Activated CD4-positive, alpha-beta T cell treated with anti-CD3 and anti-CD28 coated beads, Interleukin-2, amount 10 ng/mL, durations not matched to agents 24 days and 14 days (primary cell): ENCODE results near the gene P2RY2. TPM values are rescaled to one million over a fixed set of nuclear protein-coding genes. Genes with fewer than 3 reads are reported as not detected.

Experiments used
- DNase-seq: peaks from one replicate; pipeline ENCODE4 v3.0.0; 2022
- H3K27ac Mint-ChIP-seq: one replicate; pipeline ENCODE4 v1.8.0; 2022; ENCODE audit warnings: mild to moderate bottlenecking, mixed read lengths
- H3K27me3 Mint-ChIP-seq: one replicate; pipeline ENCODE4 v1.8.0; 2022; ENCODE audit warnings: mixed read lengths
- H3K36me3 Mint-ChIP-seq: one replicate; pipeline ENCODE4 v1.8.0; 2022; ENCODE audit warnings: low read depth, mild to moderate bottlenecking, mixed read lengths
- H3K4me1 Mint-ChIP-seq: one replicate; pipeline ENCODE4 v1.8.0; 2021; ENCODE audit warnings: mixed read lengths
- H3K4me3 Mint-ChIP-seq: one replicate; pipeline ENCODE4 v1.8.0; 2022; ENCODE audit warnings: mild to moderate bottlenecking, moderate library complexity, mixed read lengths
- H3K9me3 Mint-ChIP-seq: one replicate; pipeline ENCODE4 v1.8.0; 2021; ENCODE audit warnings: mixed read lengths
- intact Hi-C: fragments of 100-400 bp; cut with micrococcal nuclease; formaldehyde crosslinking; loops from one replicate; pipeline ENCODE4 v1.15.1; 2023
- total RNA-seq: library from RNA; stranded (reverse); gene quantifications from 2 replicates; pipeline ENCODE4 v1.2.3, GENCODE V29; 2022

Gene P2RY2
- total RNA-seq, 1 donor from 2014 or later, result not detected

DNA sequence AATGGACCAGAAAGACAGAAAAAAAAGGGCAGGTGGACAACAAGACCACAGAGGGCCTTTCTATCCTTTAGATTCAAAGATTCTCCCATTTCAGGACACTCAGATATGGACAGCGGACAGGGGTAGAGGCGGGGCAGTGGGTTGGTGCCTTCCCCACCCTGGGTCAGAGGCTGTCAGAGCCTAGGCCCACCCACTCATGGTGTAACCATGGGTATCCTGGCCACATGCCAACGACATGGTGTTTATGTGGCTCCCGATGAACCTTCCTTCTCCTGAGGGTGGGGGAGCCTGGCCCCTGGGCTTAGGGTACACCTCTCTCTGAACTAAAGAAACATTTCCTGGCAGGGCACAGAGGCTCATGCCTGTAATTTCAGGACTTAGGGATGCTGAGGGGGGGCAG lies 14.3 kb upstream of the P2RY2 start:
- Mint-ChIP-seq H3K4me3 (no peak overlapping the region), H3K27ac (no peak overlapping the region), H3K36me3 (no peaks in the 10 kb centered on the region), H3K27me3 (peaks cover 27% of the 10 kb centered on the region), H3K4me1 (peaks cover 2% of the 10 kb centered on the region), H3K9me3 (no peaks in the 10 kb centered on the region)
- no peak for DNase-seq
- intact Hi-C loops, result no loop called here

DNA sequence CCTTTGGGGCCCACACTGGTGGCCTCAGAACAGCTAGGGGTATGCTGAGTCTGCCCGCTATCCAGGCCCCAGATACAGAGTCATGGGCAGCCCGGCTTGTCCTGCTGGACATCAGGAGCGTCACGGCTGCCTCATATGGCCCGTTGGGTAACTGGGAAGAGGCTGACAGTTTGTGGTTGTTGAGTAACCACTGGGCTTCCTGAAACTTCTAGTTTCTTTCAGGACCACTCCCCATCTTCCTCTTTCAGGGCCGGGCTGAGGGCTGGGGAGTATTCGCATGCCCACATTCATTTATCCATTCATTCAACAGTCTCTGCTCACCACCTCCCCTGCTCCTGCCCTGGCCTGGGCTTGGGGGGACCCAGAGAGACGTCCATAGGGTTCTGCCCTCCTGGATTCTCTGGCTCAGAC lies 13.4 kb upstream of the P2RY2 start:
- intact Hi-C loops, result no loop called here
- Mint-ChIP-seq H3K4me1 (peaks cover 2% of the 10 kb centered on the region), H3K27me3 (peaks cover 30% of the 10 kb centered on the region), H3K36me3 (no peaks in the 10 kb centered on the region), H3K4me3 (no peak overlapping the region), H3K9me3 (no peaks in the 10 kb centered on the region), H3K27ac (no peak overlapping the region)
- no peak for DNase-seq

DNA sequence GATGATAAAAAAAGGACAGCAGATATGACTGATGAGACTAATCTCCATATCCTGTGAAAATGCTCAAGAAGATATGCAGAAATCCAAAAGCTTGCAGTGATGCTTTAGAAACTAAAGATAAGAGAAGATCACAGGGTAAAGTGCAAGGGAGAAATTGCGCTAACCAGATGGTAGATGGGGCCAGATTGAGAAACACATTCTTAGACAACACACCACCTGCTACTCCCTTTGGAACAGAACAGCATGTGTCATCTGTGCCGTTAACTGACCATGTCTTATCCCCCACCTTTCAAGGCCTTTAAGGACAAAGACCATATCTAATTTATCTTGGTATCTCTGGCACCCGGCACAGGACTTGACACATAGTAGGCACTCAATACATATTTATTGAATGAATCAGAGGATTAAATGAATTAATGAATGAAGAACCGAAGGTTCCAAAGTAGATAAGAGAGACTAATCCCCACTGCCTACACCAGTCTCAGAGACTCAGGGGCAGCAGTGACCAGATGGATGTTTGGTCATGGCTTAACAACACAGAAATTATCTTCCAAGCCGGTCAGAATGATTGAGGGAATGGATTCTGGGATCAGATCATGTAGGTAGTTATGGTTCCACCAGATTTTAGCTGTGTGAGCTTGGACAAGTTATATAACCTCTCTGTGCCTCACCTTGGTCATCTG lies 12.3 kb upstream of the P2RY2 start:
- Mint-ChIP-seq H3K27me3 (peaks cover 35% of the 10 kb centered on the region), H3K27ac (no peak overlapping the region), H3K36me3 (no peaks in the 10 kb centered on the region), H3K9me3 (no peaks in the 10 kb centered on the region), H3K4me1 (peaks cover 2% of the 10 kb centered on the region), H3K4me3 (no peak overlapping the region)
- intact Hi-C loops, result no loop called here
- DNase-seq, result no peak

DNA sequence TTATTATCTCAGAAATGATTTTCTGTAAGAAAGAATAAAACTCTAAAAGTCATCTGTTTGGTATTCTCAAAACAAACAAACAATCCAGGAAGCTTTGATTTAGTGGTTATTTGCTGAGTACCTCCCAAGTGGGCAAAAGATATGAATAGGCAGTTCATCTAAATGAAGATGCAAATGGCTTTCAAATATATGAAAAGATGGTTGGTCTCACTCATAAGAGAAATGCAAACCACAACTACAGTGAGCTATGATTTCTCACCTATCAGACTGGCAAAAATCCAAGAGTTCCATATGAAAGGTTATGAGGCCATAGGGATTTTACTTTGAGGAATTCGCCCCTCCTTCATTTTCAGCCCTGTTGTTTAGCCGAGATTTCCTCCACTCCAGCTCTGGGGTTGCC lies 11.3 kb upstream of the P2RY2 start:
- H3K4me1 Mint-ChIP-seq, result peaks cover 2% of the 10 kb centered on the region
- H3K4me3 Mint-ChIP-seq, result no peak overlapping the region
- no peaks in the 10 kb centered on the region for H3K36me3 Mint-ChIP-seq
- DNase-seq, result no peak
- no peak overlapping the region for H3K27ac Mint-ChIP-seq
- H3K27me3 Mint-ChIP-seq, result peaks cover 39% of the 10 kb centered on the region
- intact Hi-C loops, result no loop called here
- H3K9me3 Mint-ChIP-seq, result no peaks in the 10 kb centered on the region

DNA sequence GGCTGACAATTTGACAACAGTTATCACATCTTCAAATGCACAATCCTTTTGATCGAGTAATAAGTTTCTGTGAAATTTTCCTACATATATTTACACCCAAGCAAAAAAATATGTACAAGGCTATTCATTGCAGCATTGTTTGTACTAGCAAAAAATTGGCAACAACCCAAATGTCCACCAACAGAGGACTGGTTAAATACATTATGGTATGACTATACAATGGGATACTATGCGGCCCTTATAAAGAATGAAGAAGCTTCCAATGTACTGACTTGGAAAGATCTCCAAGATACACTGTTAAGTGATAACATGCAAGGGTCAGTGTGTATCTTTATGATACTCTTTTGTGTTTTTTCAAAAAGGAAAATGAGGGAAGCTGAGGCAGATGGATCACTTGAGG lies 8.2 kb upstream of the P2RY2 start:
- no peaks in the 10 kb centered on the region for H3K9me3 Mint-ChIP-seq
- H3K4me3 Mint-ChIP-seq, result no peak overlapping the region
- intact Hi-C loops, result no loop called here
- peaks cover 2% of the 10 kb centered on the region for H3K4me1 Mint-ChIP-seq
- H3K27ac Mint-ChIP-seq, result no peak overlapping the region
- H3K27me3 Mint-ChIP-seq, result peaks cover 41% of the 10 kb centered on the region
- no peak for DNase-seq
- H3K36me3 Mint-ChIP-seq, result no peaks in the 10 kb centered on the region

- H3K36me3 Mint-ChIP-seq, result no peaks in the 10 kb centered on the region
- H3K4me3 Mint-ChIP-seq, result no peak overlapping the region
- intact Hi-C loops, result no loop called here
- H3K9me3 Mint-ChIP-seq, result no peaks in the 10 kb centered on the region
- H3K4me1 Mint-ChIP-seq, result no peaks in the 10 kb centered on the region
- no peak for DNase-seq
- no peak overlapping the region for H3K27ac Mint-ChIP-seq
- H3K27me3 Mint-ChIP-seq, result peaks cover 33% of the 10 kb centered on the region
These were observed 7.0 kb upstream of the P2RY2 start for GRCh38 chr11:73210916-73211667.

DNA sequence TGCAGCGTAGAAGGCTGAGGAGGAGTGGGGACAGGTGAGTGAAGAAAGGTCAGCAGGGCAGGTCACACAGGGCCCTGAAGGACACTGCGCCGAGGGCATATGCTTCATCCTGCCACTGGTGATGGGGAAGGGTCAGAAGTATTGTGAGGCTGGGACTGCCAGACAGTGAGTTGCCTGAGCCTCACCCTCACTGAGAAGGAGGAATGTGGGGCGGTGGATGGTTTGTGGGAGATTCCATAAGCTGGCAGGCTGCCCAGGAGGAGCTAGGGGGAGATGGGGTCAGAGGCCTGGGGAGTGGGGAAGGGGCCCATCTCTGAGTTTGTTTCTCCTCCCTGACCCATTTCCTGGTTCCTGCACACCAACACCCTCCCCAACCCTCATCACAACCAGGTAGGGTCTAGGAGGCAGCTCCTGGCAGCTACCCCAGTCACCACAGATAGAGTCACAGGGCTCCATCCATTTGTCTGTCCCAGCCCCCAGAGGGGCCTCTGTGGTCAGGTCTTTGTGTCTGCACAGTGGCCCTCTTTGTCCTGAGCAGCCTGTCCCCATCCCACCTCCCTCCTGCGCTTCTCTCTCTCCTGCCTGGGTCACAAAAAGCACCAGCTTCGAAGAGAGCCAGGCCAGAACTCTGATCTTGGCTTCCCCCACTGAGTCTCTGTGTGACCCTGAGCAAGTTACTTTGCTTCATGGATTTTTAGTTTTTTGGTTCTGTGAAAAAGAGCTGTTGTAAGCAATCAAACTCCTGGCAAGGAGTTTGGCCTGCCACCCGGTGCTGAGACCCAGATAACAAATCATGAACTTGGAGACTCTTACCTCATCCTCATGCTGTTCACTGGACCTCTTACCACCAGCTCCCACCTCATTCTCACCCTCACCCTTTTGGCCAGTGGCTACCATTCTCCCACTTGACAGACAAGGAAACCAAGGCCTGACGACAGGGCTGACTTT lies 4.6 kb upstream of the P2RY2 start:
- H3K36me3 Mint-ChIP-seq, result no peaks in the 10 kb centered on the region
- H3K4me3 Mint-ChIP-seq, result no peak overlapping the region
- intact Hi-C loops, result no loop called here
- H3K4me1 Mint-ChIP-seq, result peaks cover 3% of the 10 kb centered on the region
- DNase-seq, result no peak
- H3K9me3 Mint-ChIP-seq, result no peaks in the 10 kb centered on the region
- no peak overlapping the region for H3K27ac Mint-ChIP-seq
- peaks cover 29% of the 10 kb centered on the region for H3K27me3 Mint-ChIP-seq

GRCh38 chr11:73215191-73216134 lies 2.6 kb upstream of the P2RY2 start:
- intact Hi-C loops, result no loop called here
- Mint-ChIP-seq H3K27ac (no peak overlapping the region), H3K36me3 (no peaks in the 10 kb centered on the region), H3K4me3 (no peak overlapping the region), H3K4me1 (peaks cover 6% of the 10 kb centered on the region), H3K9me3 (no peaks in the 10 kb centered on the region), H3K27me3 (peaks cover 42% of the 10 kb centered on the region)
- no peak for DNase-seq

- Mint-ChIP-seq H3K27me3 (peaks cover 42% of the 10 kb centered on the region), H3K4me3 (no peak overlapping the region), H3K27ac (no peak overlapping the region), H3K9me3 (no peaks in the 10 kb centered on the region), H3K36me3 (no peaks in the 10 kb centered on the region), H3K4me1 (peaks cover 6% of the 10 kb centered on the region)
- DNase-seq, result no peak
- intact Hi-C loops, result no loop called here
These were observed 1.6 kb upstream of the P2RY2 start for GRCh38 chr11:73216465-73216864.

- H3K27me3 Mint-ChIP-seq, result peaks cover 43% of the 10 kb centered on the region
- intact Hi-C loops, result no loop called here
- peaks cover 6% of the 10 kb centered on the region for H3K4me1 Mint-ChIP-seq
- H3K9me3 Mint-ChIP-seq, result no peaks in the 10 kb centered on the region
- no peak overlapping the region for H3K27ac Mint-ChIP-seq
- no peaks in the 10 kb centered on the region for H3K36me3 Mint-ChIP-seq
- DNase-seq, result no peak
- peak overlapping the region; percentile 55 for H3K4me3 Mint-ChIP-seq
These were observed 811 bp upstream of the P2RY2 start for GRCh38 chr11:73217131-73217809.

- H3K9me3 Mint-ChIP-seq, result no peaks in the 10 kb centered on the region
- H3K27ac Mint-ChIP-seq, result no peak overlapping the region
- H3K27me3 Mint-ChIP-seq, result peaks cover 45% of the 10 kb centered on the region
- no peaks in the 10 kb centered on the region for H3K36me3 Mint-ChIP-seq
- intact Hi-C loops, result no loop called here
- H3K4me1 Mint-ChIP-seq, result peaks cover 6% of the 10 kb centered on the region
- peak overlapping the region; percentile 71 for H3K4me3 Mint-ChIP-seq
- DNase-seq, result no peak
These were observed 323 bp upstream of the P2RY2 start for GRCh38 chr11:73217810-73218105.

- peaks cover 46% of the 10 kb centered on the region for H3K27me3 Mint-ChIP-seq
- no peak for DNase-seq
- H3K36me3 Mint-ChIP-seq, result no peaks in the 10 kb centered on the region
- H3K9me3 Mint-ChIP-seq, result no peaks in the 10 kb centered on the region
- peaks cover 6% of the 10 kb centered on the region for H3K4me1 Mint-ChIP-seq
- intact Hi-C loops, result no loop called here
- peak overlapping the region; percentile 69 for H3K4me3 Mint-ChIP-seq
- no peak overlapping the region for H3K27ac Mint-ChIP-seq
These were observed 742 bp downstream of the P2RY2 start for GRCh38 chr11:73218830-73219215.
